ENCODE measurements around the gene SSTR5.
"Not testable (repeated sequence)": the region's sequence is repeated elsewhere in the genome, so short reads cannot be mapped to it uniquely, and the experiment has no call there.

The SSTR5 gene

GRCh38 chr16:1076801-1077576 lies 4.4 kb downstream of the SSTR5 start:
- no peak for DNase-seq

GRCh38 chr16:1077877-1078578 lies 5.5 kb downstream of the SSTR5 start:
- no peak for DNase-seq

- DNase-seq: no peak
These were observed 6.1 kb downstream of the SSTR5 start for GRCh38 chr16:1078579-1079021.

- no peak for DNase-seq
These were observed 6.8 kb downstream of the SSTR5 start for GRCh38 chr16:1079341-1079740.

- DNase-seq: no peak
These were observed 7.4 kb downstream of the SSTR5 start for GRCh38 chr16:1079786-1080525.

GRCh38 chr16:1080801-1081733 lies 8.5 kb downstream of the SSTR5 start:
- DNase-seq: no peak

GRCh38 chr16:1081734-1082265 lies 9.3 kb downstream of the SSTR5 start:
- no peak for DNase-seq

GRCh38 chr16:1082266-1082951 lies 9.9 kb downstream of the SSTR5 start:
- no peak for DNase-seq

GRCh38 chr16:1082952-1083675 lies 10.6 kb downstream of the SSTR5 start:
- no peak for DNase-seq

GRCh38 chr16:1084971-1085370 lies 12.4 kb downstream of the SSTR5 start:
- no peak for DNase-seq

GRCh38 chr16:1086443-1086842 lies 13.9 kb downstream of the SSTR5 start:
- not testable (repeated sequence) for DNase-seq

- DNase-seq: no peak
These were observed 16.0 kb downstream of the SSTR5 start for GRCh38 chr16:1088295-1089170.

- no peak for DNase-seq
These were observed 16.9 kb downstream of the SSTR5 start for GRCh38 chr16:1089439-1089821.

- DNase-seq: no peak
These were observed 17.5 kb downstream of the SSTR5 start for GRCh38 chr16:1089822-1090619.

- no peak for DNase-seq
These were observed 18.4 kb downstream of the SSTR5 start for GRCh38 chr16:1090620-1091587.

- no peak for DNase-seq
These were observed 19.5 kb downstream of the SSTR5 start for GRCh38 chr16:1091992-1092552.

GRCh38 chr16:1092685-1093283 lies 20.2 kb downstream of the SSTR5 start:
- not testable (repeated sequence) for DNase-seq
